Left kidney (tissue), 8 donors: ENCODE measurements around the gene TMEM126A. TPM values are rescaled to one million over a fixed set of nuclear protein-coding genes. Genes with fewer than 3 reads are reported as not detected.
"Not testable (repeated sequence)": the region's sequence is repeated elsewhere in the genome, so short reads cannot be mapped to it uniquely, and the experiment has no call there.

Source experiments
- DNase-seq: peaks from one replicate; pipeline ENCODE4 v3.0.0-alpha.2; 2013
- long read RNA-seq, 8 donors: transcript quantifications; one replicate each; lab custom pipeline, GENCODE V29; 2026
- polyA plus RNA-seq: library from polyadenylated mRNA; unstranded; fragments of 120-200 nt; gene quantifications from one replicate; pipeline ENCODE4 v1.2.1, GENCODE V29; 2013; ENCODE audit not compliant: insufficient read length

The TMEM126A gene
- polyA plus RNA-seq: 33.7 TPM
- long read RNA-seq, donor 1, transcript TMEM126A-201 (5 exons, 739 nt): major isoform, 14 of 18 reads
- long read RNA-seq, donor 1, partial matches to known transcripts: 0 of 18 reads
- long read RNA-seq, donor 1, other reads (novel, unspliced or antisense): 0 of 18 reads
- long read RNA-seq, donor 2, transcript TMEM126A-201 (5 exons, 739 nt): major isoform, 14 of 19 reads
- long read RNA-seq, donor 2, partial matches to known transcripts: 5 of 19 reads
- long read RNA-seq, donor 2, other reads (novel, unspliced or antisense): 0 of 19 reads
- long read RNA-seq, donor 3, transcript TMEM126A-201 (5 exons, 739 nt): major isoform, 14 of 14 reads
- long read RNA-seq, donor 3, partial matches to known transcripts: 0 of 14 reads
- long read RNA-seq, donor 3, other reads (novel, unspliced or antisense): 0 of 14 reads
- long read RNA-seq, donor 4, partial matches to known transcripts: 0 of 3 reads
- long read RNA-seq, donor 4, other reads (novel, unspliced or antisense): 0 of 3 reads
- long read RNA-seq, donor 5, transcript TMEM126A-201 (5 exons, 739 nt): major isoform, 24 of 35 reads
- long read RNA-seq, donor 5, partial matches to known transcripts: 9 of 35 reads
- long read RNA-seq, donor 5, other reads (novel, unspliced or antisense): 0 of 35 reads
- long read RNA-seq, donor 6, transcript TMEM126A-201 (5 exons, 739 nt): major isoform, 9 of 14 reads
- long read RNA-seq, donor 6, partial matches to known transcripts: 5 of 14 reads
- long read RNA-seq, donor 6, other reads (novel, unspliced or antisense): 0 of 14 reads
- long read RNA-seq, donor 7, transcript TMEM126A-201 (5 exons, 739 nt): major isoform, 28 of 39 reads
- long read RNA-seq, donor 7, partial matches to known transcripts: 7 of 39 reads
- long read RNA-seq, donor 7, other reads (novel, unspliced or antisense): 0 of 39 reads
- long read RNA-seq, donor 8, transcript TMEM126A-201 (5 exons, 739 nt): major isoform, 15 of 16 reads
- long read RNA-seq, donor 8, partial matches to known transcripts: 0 of 16 reads
- long read RNA-seq, donor 8, other reads (novel, unspliced or antisense): 0 of 16 reads

GRCh38 chr11:85647604-85648299 lies at the start of gene TMEM126A:
Gene TMEM126A, plus strand, starts transcription at chr11:85647967. Its CDS starts 2,289 bp downstream, at chr11:85650256.
- DNase-seq: peak; percentile 88

- DNase-seq: no peak
Observed at GRCh38 chr11:85599083-85599482, 48.7 kb upstream of the TMEM126A start.

- DNase-seq: no peak
Observed at GRCh38 chr11:85602526-85603213, 45.1 kb upstream of the TMEM126A start.

GRCh38 chr11:85603220-85603619 lies 44.5 kb upstream of the TMEM126A start:
- no peak for DNase-seq

- not testable (repeated sequence) for DNase-seq
Observed at GRCh38 chr11:85606237-85606636, 41.5 kb upstream of the TMEM126A start.

GRCh38 chr11:85608621-85609020 lies 39.1 kb upstream of the TMEM126A start:
- DNase-seq: not testable (repeated sequence)

- DNase-seq: not testable (repeated sequence)
Observed at GRCh38 chr11:85609286-85609685, 38.5 kb upstream of the TMEM126A start.

GRCh38 chr11:85611643-85612042 lies 36.1 kb upstream of the TMEM126A start:
- DNase-seq: not testable (repeated sequence)

GRCh38 chr11:85619499-85619898 lies 28.3 kb upstream of the TMEM126A start:
- DNase-seq: no peak

- DNase-seq: no peak
Observed at GRCh38 chr11:85620256-85620655, 27.5 kb upstream of the TMEM126A start.

GRCh38 chr11:85626496-85626895 lies 21.3 kb upstream of the TMEM126A start:
- DNase-seq: no peak

GRCh38 chr11:85627332-85627997 lies 20.3 kb upstream of the TMEM126A start, which contains the start of gene DLG2:
Gene DLG2, minus strand, starts transcription at chr11:85627344.
- DNase-seq: no peak

- peak; percentile 98 for DNase-seq
Observed at GRCh38 chr11:85627998-85628770, 19.6 kb upstream of the TMEM126A start, which contains the start of gene TMEM126B. Gene TMEM126B, plus strand, starts transcription at chr11:85628593. Its CDS starts 15 bp downstream, at chr11:85628608.

GRCh38 chr11:85628771-85629341 lies 18.9 kb upstream of the TMEM126A start:
- DNase-seq: no peak

GRCh38 chr11:85634747-85635146 lies 13.0 kb upstream of the TMEM126A start:
- DNase-seq: no peak

GRCh38 chr11:85643191-85643614 lies 4.6 kb upstream of the TMEM126A start:
- no peak for DNase-seq

GRCh38 chr11:85647078-85647477 lies 689 bp upstream of the TMEM126A start:
- DNase-seq: no peak

- no peak for DNase-seq
Observed at GRCh38 chr11:85651118-85651517, 3.4 kb downstream of the TMEM126A start.

GRCh38 chr11:85652786-85653447 lies 5.2 kb downstream of the TMEM126A start:
- no peak for DNase-seq
